Measurements from ENCODE around the gene FUCA1.

DNA sequence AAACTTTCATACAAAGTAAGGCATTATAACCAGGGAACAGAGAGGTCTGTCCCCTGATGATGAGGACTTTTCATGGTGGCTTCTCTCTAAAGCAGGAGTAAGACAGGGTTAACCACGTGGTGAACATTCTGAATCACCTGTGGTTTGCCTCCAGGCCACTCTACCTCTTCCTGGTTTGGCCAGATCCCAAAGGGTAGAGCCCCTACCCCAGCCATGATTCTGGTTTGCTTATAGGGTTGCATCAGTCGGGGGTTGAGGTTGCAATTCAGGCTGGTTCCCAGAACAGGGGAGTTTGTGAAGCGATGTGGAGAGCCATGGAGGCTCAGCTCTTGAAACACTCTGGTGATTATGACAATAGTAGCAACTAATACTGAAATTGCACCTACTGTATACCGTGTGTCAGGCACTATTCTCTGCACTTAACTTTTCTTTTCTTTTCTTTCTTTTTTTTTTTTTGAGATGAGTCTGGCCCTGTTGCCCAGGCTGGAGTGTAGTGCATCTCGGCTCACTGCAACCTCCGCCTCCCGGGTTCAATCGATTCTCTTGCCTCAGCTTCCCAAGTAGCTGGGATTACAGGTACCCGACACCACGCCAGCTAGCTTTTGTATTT is 36.8 kb upstream of the FUCA1 start:
- TF ChIP-seq, protein P1, sequence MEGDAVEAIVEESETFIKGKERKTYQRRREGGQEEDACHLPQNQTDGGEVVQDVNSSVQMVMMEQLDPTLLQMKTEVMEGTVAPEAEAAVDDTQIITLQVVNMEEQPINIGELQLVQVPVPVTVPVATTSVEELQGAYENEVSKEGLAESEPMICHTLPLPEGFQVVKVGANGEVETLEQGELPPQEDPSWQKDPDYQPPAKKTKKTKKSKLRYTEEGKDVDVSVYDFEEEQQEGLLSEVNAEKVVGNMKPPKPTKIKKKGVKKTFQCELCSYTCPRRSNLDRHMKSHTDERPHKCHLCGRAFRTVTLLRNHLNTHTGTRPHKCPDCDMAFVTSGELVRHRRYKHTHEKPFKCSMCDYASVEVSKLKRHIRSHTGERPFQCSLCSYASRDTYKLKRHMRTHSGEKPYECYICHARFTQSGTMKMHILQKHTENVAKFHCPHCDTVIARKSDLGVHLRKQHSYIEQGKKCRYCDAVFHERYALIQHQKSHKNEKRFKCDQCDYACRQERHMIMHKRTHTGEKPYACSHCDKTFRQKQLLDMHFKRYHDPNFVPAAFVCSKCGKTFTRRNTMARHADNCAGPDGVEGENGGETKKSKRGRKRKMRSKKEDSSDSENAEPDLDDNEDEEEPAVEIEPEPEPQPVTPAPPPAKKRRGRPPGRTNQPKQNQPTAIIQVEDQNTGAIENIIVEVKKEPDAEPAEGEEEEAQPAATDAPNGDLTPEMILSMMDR (IDR thresholded peaks at IDR 0.05; ENCODE audit: low read length): no peak
- TF ChIP-seq EZH2 (IDR thresholded peaks at IDR 0.05; ENCODE audit: borderline replicate concordance, low read length): no peak

Measured in OCI-LY1 (cell line).